IPS-11a (cell line): ENCODE data around the gene RPUSD1.

ENCODE experiments used
- H3K4me3 ChIP-seq: one replicate; pipeline ENCODE4 v1.5.1; 2013; ENCODE audit warnings: low read depth, low read length, control low read depth

Gene RPUSD1

GRCh38 chr16:799948-800833 lies 12.0 kb upstream of the RPUSD1 start, which contains the start of gene GNG13:
Gene GNG13, minus strand, starts transcription at chr16:800734. Its CDS starts 1,657 bp downstream, at chr16:799077.
- H3K4me3 ChIP-seq = peak within 1 kb of the TSS; percentile 17

- H3K4me3 ChIP-seq = no peak overlapping the region
Observed at GRCh38 chr16:799111-799947, 11.1 kb upstream of the RPUSD1 start.

- H3K4me3 ChIP-seq = no peak overlapping the region
Observed at GRCh38 chr16:798666-799065, 10.5 kb upstream of the RPUSD1 start.

GRCh38 chr16:797686-798085 lies 9.5 kb upstream of the RPUSD1 start:
- no peak overlapping the region for H3K4me3 ChIP-seq

GRCh38 chr16:797120-797420 lies 8.9 kb upstream of the RPUSD1 start:
- no peak overlapping the region for H3K4me3 ChIP-seq

- no peak overlapping the region for H3K4me3 ChIP-seq
Observed at GRCh38 chr16:796296-797119, 8.3 kb upstream of the RPUSD1 start.

- H3K4me3 ChIP-seq = no peak overlapping the region
Observed at GRCh38 chr16:795580-796229, 7.5 kb upstream of the RPUSD1 start.

GRCh38 chr16:794853-795466 lies 6.8 kb upstream of the RPUSD1 start:
- H3K4me3 ChIP-seq = no peak overlapping the region

- no peak overlapping the region for H3K4me3 ChIP-seq
Observed at GRCh38 chr16:794091-794822, 6.1 kb upstream of the RPUSD1 start.

DNA sequence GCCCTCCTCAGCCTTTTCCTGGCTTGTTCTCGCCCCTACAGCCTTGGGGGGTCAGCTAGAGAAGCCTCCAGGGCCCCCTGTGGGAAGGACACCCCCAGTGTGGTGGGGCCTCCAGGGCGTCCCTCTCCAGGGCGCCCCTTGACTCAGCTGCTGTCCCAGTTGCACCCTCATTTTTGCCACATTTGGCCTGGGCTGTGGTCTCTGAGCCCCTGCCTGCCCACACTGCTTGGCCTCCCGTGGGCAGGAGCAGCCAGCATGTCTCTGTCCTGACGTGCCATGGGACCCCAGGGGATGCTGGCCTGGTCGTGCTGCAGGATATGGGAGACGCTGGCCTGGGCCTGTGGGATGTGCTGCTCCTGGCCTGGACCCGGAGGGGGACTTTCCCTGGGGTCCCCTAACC lies 5.2 kb upstream of the RPUSD1 start:
- H3K4me3 ChIP-seq = no peak overlapping the region

DNA sequence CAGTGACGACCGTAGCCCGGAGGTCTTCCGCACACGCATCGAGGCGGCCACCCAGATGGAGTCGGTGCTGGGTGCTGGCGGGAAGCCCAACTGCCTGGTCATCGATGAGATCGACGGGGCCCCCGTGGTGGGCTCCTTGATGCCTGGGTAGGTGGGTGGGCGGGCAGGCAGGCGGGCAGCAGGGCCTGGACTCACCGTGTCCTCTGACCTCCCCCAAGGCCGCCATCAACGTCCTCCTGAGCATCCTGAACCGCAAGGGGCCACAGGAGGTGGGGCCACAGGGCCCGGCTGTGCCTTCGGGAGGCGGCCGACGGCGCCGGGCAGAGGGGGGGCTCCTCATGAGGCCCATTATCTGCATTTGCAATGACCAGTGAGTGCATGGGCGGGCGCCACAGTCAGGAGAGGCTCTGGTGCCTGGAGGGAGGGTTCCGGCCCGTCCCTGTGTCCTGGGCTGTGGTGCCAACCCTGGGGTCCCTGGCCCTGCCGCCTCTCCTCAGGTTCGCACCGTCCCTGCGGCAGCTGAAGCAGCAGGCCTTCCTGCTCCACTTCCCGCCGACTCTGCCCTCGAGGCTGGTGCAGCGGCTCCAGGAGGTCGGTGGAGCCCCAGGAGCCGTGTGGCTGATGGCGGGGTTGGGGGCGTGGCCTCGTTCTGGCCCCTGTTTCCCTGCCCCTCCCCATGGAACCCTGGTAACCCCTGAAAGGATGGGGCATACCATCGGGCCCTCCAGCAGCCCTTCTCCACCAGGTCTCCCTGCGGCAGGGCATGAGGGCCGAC lies 4.2 kb upstream of the RPUSD1 start:
- H3K4me3 ChIP-seq = no peak overlapping the region

DNA sequence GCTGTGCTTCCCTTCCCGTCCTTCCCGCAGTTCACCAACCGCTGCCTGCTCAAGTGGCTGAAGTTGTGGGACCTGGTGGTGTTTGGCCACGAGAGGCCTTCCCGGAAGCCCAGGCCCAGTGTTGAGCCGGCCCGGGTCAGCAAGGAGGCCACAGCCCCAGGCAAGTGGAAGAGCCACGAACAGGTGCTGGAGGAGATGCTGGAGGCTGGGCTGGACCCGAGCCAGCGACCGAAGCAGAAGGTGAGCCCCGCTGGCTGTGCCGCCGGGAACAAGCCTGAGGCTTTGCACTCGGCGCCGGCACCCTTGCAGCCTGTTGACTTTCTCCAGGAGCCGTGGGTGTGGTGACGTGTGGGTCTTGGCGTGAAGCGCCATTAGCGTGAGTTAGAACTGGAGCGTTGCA lies 3.0 kb upstream of the RPUSD1 start:
- H3K4me3 ChIP-seq = no peak overlapping the region

DNA sequence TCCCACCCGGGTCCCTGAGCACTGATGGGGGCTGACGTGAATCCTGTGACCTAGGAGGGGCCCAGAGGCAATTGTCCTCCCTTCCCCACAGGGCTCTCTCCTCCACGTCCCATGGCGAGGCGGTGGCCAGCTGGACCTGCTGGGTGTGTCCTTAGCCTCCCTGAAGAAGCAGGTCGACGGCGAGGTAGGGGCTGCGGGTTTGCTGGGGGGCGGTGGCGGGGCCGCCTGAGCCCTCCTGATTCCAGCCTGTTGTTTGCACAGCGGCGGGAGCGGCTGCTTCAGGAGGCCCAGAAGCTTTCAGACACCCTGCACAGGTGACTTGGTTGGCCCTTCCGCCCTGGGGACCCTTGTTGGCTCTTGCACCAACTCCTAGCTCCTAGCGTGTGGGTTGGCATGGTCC lies 1.9 kb upstream of the RPUSD1 start:
- no peak overlapping the region for H3K4me3 ChIP-seq

DNA sequence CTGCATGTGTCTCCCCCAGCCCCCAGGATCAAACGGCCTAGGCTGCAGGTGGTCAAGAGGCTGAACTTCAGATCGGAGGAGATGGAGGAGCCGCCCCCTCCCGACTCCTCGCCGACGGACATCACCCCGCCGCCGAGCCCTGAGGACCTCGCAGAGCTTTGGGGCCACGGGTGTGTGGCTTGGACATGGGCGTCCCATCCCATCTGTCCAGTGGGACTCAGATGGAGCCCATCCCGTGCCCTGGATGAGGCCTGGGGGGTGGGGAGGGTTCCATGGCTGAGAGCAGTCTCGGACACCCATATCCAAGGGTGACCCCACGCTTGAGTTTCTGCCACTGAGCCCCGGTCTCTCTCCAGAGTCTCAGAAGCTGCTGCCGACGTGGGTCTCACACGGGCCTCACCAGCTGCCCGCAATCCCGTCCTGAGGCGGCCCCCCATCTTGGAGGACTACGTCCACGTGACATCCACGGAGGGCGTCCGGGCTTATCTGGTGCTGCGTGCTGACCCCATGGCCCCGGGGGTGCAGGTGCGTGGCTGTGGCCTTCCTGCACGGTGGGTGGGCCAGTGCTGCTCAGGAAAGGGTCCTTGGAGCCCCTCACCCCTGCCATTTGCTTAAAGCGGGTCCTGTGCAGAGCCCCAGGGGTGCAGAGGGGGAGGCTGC lies 1.1 kb upstream of the RPUSD1 start:
- peak overlapping the region; percentile 85 for H3K4me3 ChIP-seq

DNA sequence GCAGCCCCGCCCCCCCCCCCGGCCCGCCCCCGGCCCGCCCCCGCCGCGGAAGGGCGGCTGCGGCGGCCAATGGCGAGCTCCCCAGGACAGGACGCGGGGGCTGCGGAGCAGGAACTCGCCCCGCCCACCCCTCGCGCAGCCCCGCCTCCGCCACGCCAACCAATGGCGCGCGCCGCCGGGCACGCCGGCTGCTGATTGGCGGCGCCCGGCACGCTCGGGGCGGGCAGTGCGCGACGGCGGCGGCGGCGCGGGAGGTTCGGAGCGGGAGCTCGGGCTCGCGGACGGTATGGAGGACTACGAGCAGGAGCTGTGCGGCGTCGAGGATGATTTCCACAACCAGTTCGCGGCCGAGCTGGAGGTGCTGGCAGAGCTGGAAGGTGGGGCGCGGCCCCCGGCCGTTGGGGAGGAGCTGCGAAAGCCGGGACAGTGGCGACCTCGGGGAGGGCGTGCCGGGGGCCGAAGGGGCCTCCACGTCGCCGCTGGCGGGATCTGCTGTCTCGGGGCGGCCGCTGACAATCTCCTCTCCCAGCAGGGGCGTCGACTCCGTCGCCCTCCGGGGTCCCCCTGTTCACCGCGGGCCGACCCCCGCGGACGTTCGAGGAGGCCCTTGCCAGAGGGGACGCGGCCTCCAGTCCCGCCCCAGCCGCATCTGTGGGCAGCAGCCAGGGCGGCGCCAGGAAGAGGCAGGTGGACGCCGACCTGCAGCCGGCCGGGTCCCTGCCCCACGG lies 382 bp upstream of the RPUSD1 start, which contains the start of gene CHTF18:
Gene CHTF18 (plus strand): TSS at position 222 of the 728 bp plus-strand sequence. CDS start 65 bp downstream, at position 287.
- H3K4me3 ChIP-seq = peak within 1 kb of the TSS; percentile 85

GRCh38 chr16:787321-787966 lies 737 bp downstream of the RPUSD1 start:
- H3K4me3 ChIP-seq = peak overlapping the region; percentile 73
